HEK293T (cell line): ENCODE results near the gene CA5A.
"Not testable (repeated sequence)": the region's sequence is repeated elsewhere in the genome, so short reads cannot be mapped to it uniquely, and the experiment has no call there.

ENCODE experiments used
- CTCF ChIA-PET: fragments of 350-600 bp; formaldehyde crosslinking; extraction: SDS; loops from one replicate; lab custom pipeline; 2021; ENCODE audit warnings: antibody characterized with exemption, inconsistent platforms; lab: Yijun Ruan, JAX
- POLR2A ChIA-PET: fragments of 350-600 bp; formaldehyde crosslinking; extraction: SDS; loops from one replicate; lab custom pipeline; 2020; ENCODE audit warnings: antibody characterized with exemption, inconsistent platforms; lab: Yijun Ruan, JAX
- DNase-seq: peaks from one replicate; pipeline ENCODE4 v3.0.0; 2012; ENCODE audit warnings: mixed read lengths; ENCODE audit errors: extremely low spot score
- ARNT ChIP-seq: fragments of 450-650 bp; IDR thresholded peaks from 2 replicates; pipeline ENCODE4 v1.6.1; 2017; ENCODE audit warnings: mild to moderate bottlenecking
- BHLHE40 ChIP-seq: fragments of 450-650 bp; IDR thresholded peaks from 2 replicates; pipeline ENCODE4 v1.6.1; 2016; ENCODE audit warnings: mild to moderate bottlenecking, moderate library complexity, borderline replicate concordance
- CTBP1 ChIP-seq: fragments of 450-650 bp; IDR thresholded peaks from 2 replicates; pipeline ENCODE4 v1.6.1; 2016; ENCODE audit warnings: borderline replicate concordance
- ELF4 ChIP-seq: fragments of 450-650 bp; IDR thresholded peaks from 2 replicates; pipeline ENCODE4 v1.6.1; 2017; ENCODE audit warnings: antibody characterized with exemption
- FOXA1 ChIP-seq: fragments of 450-650 bp; IDR thresholded peaks from 2 replicates; pipeline ENCODE4 v1.6.1; 2016; ENCODE audit warnings: mild to moderate bottlenecking
- FOXK2 ChIP-seq: fragments of 450-650 bp; IDR thresholded peaks from 2 replicates; pipeline ENCODE4 v1.6.1; 2016; ENCODE audit warnings: mild to moderate bottlenecking
- FOXM1 ChIP-seq: fragments of 450-650 bp; IDR thresholded peaks from 2 replicates; pipeline ENCODE4 v1.6.1; 2017; ENCODE audit warnings: mild to moderate bottlenecking, borderline replicate concordance
- HDGF ChIP-seq: fragments of 450-650 bp; IDR thresholded peaks from 2 replicates; pipeline ENCODE4 v1.6.1; 2017; ENCODE audit warnings: antibody characterized with exemption, borderline replicate concordance
- L3MBTL2 ChIP-seq: fragments of 450-650 bp; conservative IDR thresholded peaks from 2 replicates; pipeline ENCODE4 v1.6.1; 2016; ENCODE audit warnings: mild to moderate bottlenecking
- LEF1 ChIP-seq: fragments of 450-650 bp; IDR thresholded peaks from 2 replicates; pipeline ENCODE4 v1.6.1; 2017; ENCODE audit warnings: mild to moderate bottlenecking, borderline replicate concordance
- NFRKB ChIP-seq: fragments of 450-650 bp; IDR thresholded peaks from 2 replicates; pipeline ENCODE4 v1.6.1; 2016; ENCODE audit warnings: mild to moderate bottlenecking, moderate library complexity
- SP1 ChIP-seq: fragments of 450-650 bp; IDR thresholded peaks from 2 replicates; pipeline ENCODE4 v1.6.1; 2017
- SUZ12 ChIP-seq: fragments of 450-650 bp; IDR thresholded peaks from 2 replicates; pipeline ENCODE4 v1.6.1; 2016; ENCODE audit warnings: mild to moderate bottlenecking
- TARDBP ChIP-seq: fragments of 450-650 bp; IDR thresholded peaks from 2 replicates; pipeline ENCODE4 v1.6.1; 2016
- ZNF384 ChIP-seq: fragments of 450-650 bp; IDR thresholded peaks from 2 replicates; pipeline ENCODE4 v1.6.1; 2016
- TF ChIP-seq, protein P1 (sequence below): fragments of 450-650 bp; IDR thresholded peaks from 2 replicates; pipeline ENCODE4 v1.6.1; 2016

CA5A gene

DNA sequence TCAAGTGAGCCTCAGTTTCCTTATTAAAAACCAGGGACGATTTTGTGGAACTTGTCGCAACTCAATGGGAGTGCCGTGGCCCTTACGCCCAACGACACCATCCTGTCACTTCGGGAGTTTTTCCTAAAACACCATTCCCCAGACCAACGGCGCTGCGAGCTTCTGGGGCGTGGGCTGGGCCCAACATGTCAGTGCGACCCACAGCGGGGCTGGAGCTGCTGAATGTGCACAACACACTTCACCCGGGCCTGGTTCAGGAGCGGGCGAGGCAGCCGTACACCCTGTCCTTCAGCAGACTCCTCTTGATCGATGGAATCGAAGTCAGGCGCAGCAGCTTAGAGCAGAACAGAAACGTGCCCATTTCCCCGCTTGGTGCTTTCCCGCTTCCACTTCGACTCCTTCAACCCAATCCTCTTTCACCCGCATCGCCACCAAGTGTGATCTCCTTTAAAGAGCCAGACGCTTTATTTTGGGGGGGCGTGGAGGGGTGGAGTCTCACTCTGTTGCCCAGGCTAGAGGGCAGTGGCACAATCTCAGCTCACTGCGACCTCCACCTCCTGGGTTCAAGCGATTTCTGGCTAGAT, 53.8 kb downstream of the CA5A start:
- POLR2A ChIA-PET = no interaction called here
- CTCF ChIA-PET = no interaction called here
- no peak for TF ChIP-seq TARDBP
- TF ChIP-seq FOXM1 = no peak
- no peak for TF ChIP-seq HDGF
- DNase-seq = no peak

DNA sequence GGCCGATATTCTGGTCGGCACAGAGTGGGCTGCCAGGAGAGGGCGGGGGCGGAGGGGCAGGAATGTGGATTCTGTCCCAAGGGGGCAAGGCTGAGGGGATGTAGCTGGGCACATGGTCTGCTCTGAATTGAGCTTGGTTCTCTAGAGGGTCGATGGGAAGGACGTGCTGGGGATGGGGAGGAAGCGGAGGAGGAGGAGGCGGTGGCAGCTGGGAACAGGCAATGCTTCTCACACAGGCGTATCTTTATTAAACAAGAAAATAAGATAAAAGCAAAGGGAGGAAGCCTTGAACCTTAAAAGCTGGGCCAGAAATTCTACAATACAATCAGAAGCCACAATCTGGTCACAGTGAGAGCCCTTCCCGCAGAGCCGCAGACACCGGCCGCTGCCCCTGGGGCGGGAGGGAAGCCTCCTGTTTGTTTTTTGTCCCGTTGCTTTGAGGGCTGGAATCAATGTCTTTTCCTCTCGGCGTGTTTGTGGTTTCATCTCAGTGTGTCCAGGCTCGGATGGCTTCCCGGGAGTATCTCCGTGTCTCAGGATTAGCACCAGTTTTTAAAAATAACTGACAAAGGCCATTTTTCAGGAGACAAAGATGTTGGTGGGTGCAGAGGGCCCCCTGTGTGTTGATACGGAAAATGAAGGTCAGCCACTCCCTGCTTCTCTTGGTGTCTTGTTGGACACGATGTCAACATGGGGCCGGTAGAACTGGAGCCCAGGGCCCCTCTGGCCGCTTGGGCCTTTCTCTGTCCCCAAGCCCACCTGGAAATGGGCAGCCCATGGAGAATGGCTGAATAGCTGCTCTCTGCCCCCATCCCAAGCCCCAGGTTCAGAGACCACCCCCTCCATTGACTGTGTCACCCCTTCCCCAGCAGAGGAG, 54.8 kb downstream of the CA5A start:
- TF ChIP-seq TARDBP (no peak), ZNF384 (no peak), SUZ12 (no peak), FOXK2 (no peak), HDGF (no peak), LEF1 (no peak), FOXM1 (no peak), CTBP1 (no peak), SP1 (no peak), ELF4 (no peak)
- TF ChIP-seq, protein P1, sequence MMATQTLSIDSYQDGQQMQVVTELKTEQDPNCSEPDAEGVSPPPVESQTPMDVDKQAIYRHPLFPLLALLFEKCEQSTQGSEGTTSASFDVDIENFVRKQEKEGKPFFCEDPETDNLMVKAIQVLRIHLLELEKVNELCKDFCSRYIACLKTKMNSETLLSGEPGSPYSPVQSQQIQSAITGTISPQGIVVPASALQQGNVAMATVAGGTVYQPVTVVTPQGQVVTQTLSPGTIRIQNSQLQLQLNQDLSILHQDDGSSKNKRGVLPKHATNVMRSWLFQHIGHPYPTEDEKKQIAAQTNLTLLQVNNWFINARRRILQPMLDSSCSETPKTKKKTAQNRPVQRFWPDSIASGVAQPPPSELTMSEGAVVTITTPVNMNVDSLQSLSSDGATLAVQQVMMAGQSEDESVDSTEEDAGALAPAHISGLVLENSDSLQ = no peak
- ChIA-PET POLR2A (no interaction called here), CTCF (no interaction called here)
- no peak for DNase-seq

DNA sequence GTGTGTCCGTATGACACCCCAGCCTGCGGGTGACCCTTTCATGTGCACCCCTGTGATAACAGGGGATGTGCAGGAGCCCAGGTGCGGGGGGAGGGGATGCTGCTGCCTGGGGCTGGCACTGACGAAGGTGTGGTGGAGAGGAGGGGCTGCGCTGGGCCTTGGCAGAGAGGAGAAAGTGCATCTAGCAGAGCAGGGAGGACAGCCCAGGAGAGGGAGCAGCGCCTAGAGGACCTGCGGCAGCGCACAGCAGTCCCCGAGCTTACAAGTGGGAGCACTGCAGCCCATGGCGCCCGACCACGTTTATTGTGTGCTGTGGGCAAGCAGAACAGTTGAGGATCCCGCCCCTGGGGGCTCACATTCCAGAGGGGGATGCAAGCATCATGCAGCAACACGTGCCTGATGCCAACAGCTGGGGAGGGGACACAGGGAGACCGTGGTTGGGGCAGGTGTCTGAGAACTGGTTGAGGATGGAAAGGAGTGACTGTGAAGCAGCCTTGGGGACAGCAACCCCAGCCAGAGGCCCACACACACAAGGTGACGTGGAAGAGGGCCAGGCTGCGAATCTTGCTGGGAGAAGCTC, 56.1 kb downstream of the CA5A start:
- ChIA-PET CTCF (no interaction called here), POLR2A (no interaction called here)
- TF ChIP-seq FOXK2 = no peak
- no peak for TF ChIP-seq LEF1
- TF ChIP-seq HDGF = no peak
- no peak for TF ChIP-seq BHLHE40
- no peak for TF ChIP-seq ELF4
- no peak for TF ChIP-seq TARDBP
- no peak for TF ChIP-seq ZNF384
- no peak for TF ChIP-seq SUZ12
- TF ChIP-seq ARNT = no peak
- no peak for TF ChIP-seq FOXM1
- no peak for TF ChIP-seq SP1
- TF ChIP-seq CTBP1 = no peak
- TF ChIP-seq NFRKB = no peak
- DNase-seq = no peak

DNA sequence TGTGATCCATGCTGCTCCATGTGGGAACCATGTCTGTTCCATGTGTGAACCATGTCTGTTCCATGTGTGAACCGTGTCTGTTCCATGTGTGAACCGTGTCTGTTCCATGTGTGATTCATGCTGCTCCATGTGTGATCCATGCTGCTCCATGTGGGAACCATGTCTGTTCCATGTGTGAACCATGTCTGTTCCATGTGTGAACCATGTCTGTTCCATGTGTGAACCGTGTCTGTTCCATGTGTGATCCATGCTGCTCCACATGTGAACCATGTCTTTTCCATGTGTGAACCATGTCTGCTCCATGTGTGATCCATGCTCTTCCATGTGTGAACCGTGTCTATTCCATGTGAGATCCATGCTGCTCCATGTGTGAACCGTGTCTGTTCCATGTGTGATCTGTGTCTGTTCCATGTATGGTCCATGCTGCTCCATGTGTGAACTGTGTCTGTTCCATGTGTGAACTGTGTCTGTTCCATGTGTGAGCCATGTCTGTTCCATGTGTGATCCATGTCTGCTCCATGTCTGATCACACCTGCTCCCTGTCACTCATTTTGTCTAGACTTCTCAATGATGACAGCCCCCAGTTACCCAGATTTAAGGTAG, 56.8 kb downstream of the CA5A start:
- DNase-seq, POLR2A ChIA-PET, CTCF ChIA-PET: not testable (repeated sequence)

DNA sequence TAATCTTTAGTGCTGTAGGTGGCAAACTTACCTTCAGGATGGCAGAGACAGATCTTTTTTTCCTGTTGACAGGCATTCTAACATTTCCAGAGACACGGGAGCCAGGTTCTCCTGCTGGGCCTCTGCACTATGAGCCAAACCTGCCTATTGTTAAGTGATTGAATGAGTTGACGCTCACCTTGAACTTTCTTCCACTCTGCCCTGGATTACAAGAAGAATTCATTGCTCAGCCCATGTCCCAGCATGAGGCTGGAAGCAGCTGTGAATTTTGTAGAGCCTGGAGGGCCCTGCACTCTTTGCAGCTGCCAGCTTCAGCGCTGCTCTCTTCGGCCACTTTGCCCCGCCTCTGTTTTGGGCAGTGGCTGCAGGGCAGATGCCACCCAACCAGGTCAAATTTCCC, 57.6 kb downstream of the CA5A start:
- TF ChIP-seq HDGF (no peak), FOXK2 (no peak), CTBP1 (no peak), FOXA1 (no peak), ARNT (no peak), L3MBTL2 (no peak), ZNF384 (no peak), ELF4 (no peak), LEF1 (no peak), TARDBP (no peak), BHLHE40 (no peak), SUZ12 (no peak), SP1 (no peak), NFRKB (no peak), FOXM1 (no peak)
- TF ChIP-seq, protein P1 = no peak
- ChIA-PET CTCF (no interaction called here), POLR2A (no interaction called here)
- no peak for DNase-seq

DNA sequence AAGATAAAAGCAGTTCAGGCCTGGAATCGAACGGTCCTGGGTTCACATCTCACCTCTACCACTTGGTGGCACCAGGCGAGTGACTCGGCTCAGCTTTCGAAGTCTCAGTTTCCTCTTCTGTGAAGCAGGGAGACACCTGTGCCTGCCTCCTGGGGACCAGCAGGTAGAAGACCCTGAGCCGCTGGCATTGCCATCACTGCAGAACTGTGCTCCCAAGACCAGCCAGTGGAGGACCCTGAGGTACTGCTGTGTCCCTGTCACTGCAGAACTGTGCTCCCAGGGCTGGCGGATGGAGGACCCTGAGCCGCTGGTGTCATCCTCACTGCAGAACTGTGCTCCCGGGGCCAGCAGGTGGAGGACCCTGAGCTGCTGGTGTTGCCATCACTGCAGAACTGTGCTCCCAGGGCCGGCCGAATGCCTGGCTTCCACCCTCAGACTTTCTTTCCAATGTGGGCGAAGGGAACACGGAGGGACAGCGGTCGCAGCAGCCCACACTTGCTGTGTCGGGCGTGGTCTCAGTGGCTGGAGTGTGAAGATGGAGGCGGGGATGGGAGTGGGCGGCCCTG, 58.3 kb downstream of the CA5A start:
- DNase-seq = no peak
- TF ChIP-seq, protein P1 = no peak
- TF ChIP-seq TARDBP (no peak), SUZ12 (no peak), FOXA1 (no peak), NFRKB (no peak), SP1 (no peak), ARNT (no peak), HDGF (no peak), LEF1 (no peak), ELF4 (no peak)
- CTCF ChIA-PET = no interaction called here
- POLR2A ChIA-PET = no interaction called here
